Muscle of back (tissue), 11 donors: ENCODE results near the gene LIPA. TPM values are rescaled to one million over a fixed set of nuclear protein-coding genes. Genes with fewer than 3 reads are reported as not detected.
"Not testable (repeated sequence)": the region's sequence is repeated elsewhere in the genome, so short reads cannot be mapped to it uniquely, and the experiment has no call there.

Experiments used
- DNase-seq, 3 donors: peaks; one replicate each; pipeline versions ENCODE4 v3.0.0 to v3.0.0-alpha.2; 2013
- polyA plus RNA-seq, 10 donors: library from polyadenylated mRNA; unstranded; fragments of 120-200 nt; gene quantifications; one replicate each; pipeline ENCODE4 v1.2.1, GENCODE V29; 2013; ENCODE audit not compliant: insufficient read length in 10 of 10

The LIPA gene
- polyA plus RNA-seq, 10 donors, result 31.8 to 48.9 (median 35.4) TPM

- no peak for DNase-seq
These were observed 80.2 kb downstream of the LIPA start for GRCh38 chr10:89171263-89171872.

- DNase-seq, result not testable (repeated sequence)
These were observed 83.1 kb downstream of the LIPA start for GRCh38 chr10:89168354-89168900.

GRCh38 chr10:89167915-89168314, 83.7 kb downstream of the LIPA start:
- no peak for DNase-seq

- DNase-seq, result no peak
These were observed 85.7 kb downstream of the LIPA start for GRCh38 chr10:89165923-89166322.

- no peak for DNase-seq
These were observed 86.7 kb downstream of the LIPA start for GRCh38 chr10:89164920-89165319.

- no peak for DNase-seq
These were observed 87.5 kb downstream of the LIPA start for GRCh38 chr10:89164080-89164479.

Other genes with a start within 250 kb of the LIPA start
- gene CH25H, start 44.5 kb downstream of the LIPA start, polyA plus RNA-seq, result 1 to 10 TPM in 3 of 10 donors, under 1 TPM in 7; 0.37 to 3.8 (median 0.68) TPM
- gene IFIT2, start 50.3 kb upstream of the LIPA start, polyA plus RNA-seq, result 1 to 10 TPM; 5.5 to 9.4 (median 7.6) TPM
- gene IFIT3, start 76.2 kb upstream of the LIPA start, polyA plus RNA-seq, result 10 to 100 TPM in 3 of 10 donors, 1 to 10 TPM in 7; 6.0 to 11.8 (median 8.7) TPM
- 1 to 10 TPM in 1 of 10 donors, under 1 TPM in 8, not detected in 1; 0.23 to 1.1 (median 0.68) TPM for gene IFIT1B, start 126.3 kb upstream of the LIPA start, polyA plus RNA-seq
- gene IFIT1, start 140.8 kb upstream of the LIPA start, polyA plus RNA-seq, result 10 to 100 TPM; 30.4 to 63.9 (median 43.9) TPM
- 10 to 100 TPM; 10.3 to 14.9 (median 12.2) TPM for gene IFIT5, start 162.8 kb upstream of the LIPA start, polyA plus RNA-seq